Endothelial cell of umbilical vein (primary cell): Measurements from ENCODE around the gene MLPH. TPM values are rescaled to one million over a fixed set of nuclear protein-coding genes. Genes with fewer than 3 reads are reported as not detected.

Source experiments
- BruUV-seq: library from RNA; stranded (reverse); fragments of 400-500 nt; replicated peaks from 2 replicates; lab custom pipeline; 2021; lab: Mats Ljungman, UMichigan
- CTCF ChIA-PET: fragments of 300-600, 350-600 bp; sonication (Branson Sonifier 250); formaldehyde crosslinking; loops from one replicate; lab custom pipeline; 2021; ENCODE audit warnings: antibody characterized with exemption, inconsistent platforms; lab: Charles Lee
- POLR2A ChIA-PET: fragments of 300-600, 350-600 bp; sonication (Branson Sonifier 250); formaldehyde crosslinking; loops from one replicate; lab custom pipeline; 2021; ENCODE audit warnings: antibody characterized with exemption, inconsistent platforms; lab: Charles Lee
- DNase-seq: peaks from one replicate; pipeline ENCODE4 v3.0.0-alpha.2; 2011; ENCODE audit warnings: low read depth, low spot score
- FAIRE-seq: peaks from 2 replicates; lab custom pipeline; 2011; peaks lifted over from hg19 to GRCh38; lab: Jason Lieb, UNC
- H2AFZ ChIP-seq: 2 replicates; pipeline ENCODE4 v1.6.0; 2012; ENCODE audit warnings: low read depth, low read length, control low read depth, inconsistent platforms
- H3K27ac ChIP-seq: 2 replicates; pipeline ENCODE4 v1.5.1; 2011; ENCODE audit warnings: low read depth, mild to moderate bottlenecking, control low read depth, low read length, moderate library complexity; ENCODE audit not compliant: insufficient read depth
- H3K27me3 ChIP-seq, 2 experiments: 2 replicates each; pipeline versions ENCODE4 v1.6.0 to v1.6.1; 2011; ENCODE audit warnings: low read length in 2 of 2, mixed read lengths in 1 of 2; ENCODE audit not compliant: control insufficient read depth in 2 of 2, insufficient read depth in 2 of 2
- H3K36me3 ChIP-seq, 2 experiments: 2 replicates in 1 of 2; 3 replicates in 1 of 2; pipeline ENCODE4 v1.5.1; 2011; ENCODE audit warnings: low read length in 2 of 2, mild to moderate bottlenecking in 1 of 2, moderate library complexity in 1 of 2; ENCODE audit not compliant: control insufficient read depth in 2 of 2, insufficient read depth in 2 of 2; ENCODE audit errors: extremely low read depth in 1 of 2
- H3K4me1 ChIP-seq: 3 replicates; pipeline ENCODE4 v1.5.1; 2011; ENCODE audit warnings: mild to moderate bottlenecking, low read length; ENCODE audit not compliant: control insufficient read depth, insufficient read depth; ENCODE audit errors: extremely low read depth
- H3K4me2 ChIP-seq: 2 replicates; pipeline ENCODE4 v1.6.1; 2011; ENCODE audit warnings: low read length, control low read depth, mixed read lengths; ENCODE audit not compliant: insufficient read depth
- H3K4me3 ChIP-seq, 3 experiments: fragments of 200-600 bp in 1 of 3; sonication (generic), shearing (Covaris generic) in 1 of 3; replicated peaks in 1 of 3; 2 replicates each; pipeline ENCODE4 v1.5.1; 2011 to 2016; ENCODE audit warnings: control low read depth in 3 of 3, low read length in 3 of 3, mild to moderate bottlenecking in 2 of 3, inconsistent platforms in 1 of 3, low read depth in 1 of 3, moderate library complexity in 1 of 3; ENCODE audit not compliant: insufficient read depth in 1 of 3
- H3K79me2 ChIP-seq: 2 replicates; pipeline ENCODE4 v1.6.0; 2012; ENCODE audit warnings: low read length, inconsistent platforms; ENCODE audit not compliant: control insufficient read depth, insufficient read depth
- H3K9ac ChIP-seq: replicated peaks from 2 replicates; pipeline ENCODE3; 2011; ENCODE audit warnings: low read length, control low read depth; ENCODE audit not compliant: insufficient read depth; ENCODE audit errors: extremely low read depth
- H3K9me1 ChIP-seq: replicated peaks from 3 replicates; pipeline ENCODE4 v1.6.0; 2011; ENCODE audit warnings: mild to moderate bottlenecking, low read length; ENCODE audit not compliant: control insufficient read depth, insufficient read depth; ENCODE audit errors: extremely low read depth
- H3K9me3 ChIP-seq: replicated peaks from 2 replicates; pipeline ENCODE4 v1.5.1; 2012; ENCODE audit warnings: low read length, inconsistent platforms; ENCODE audit not compliant: control insufficient read depth, insufficient read depth
- H4K20me1 ChIP-seq: replicated peaks from 2 replicates; pipeline ENCODE3; 2011; ENCODE audit warnings: mild to moderate bottlenecking, low read length; ENCODE audit not compliant: control insufficient read depth, insufficient read depth; ENCODE audit errors: extremely low read depth
- EZH2 ChIP-seq: IDR thresholded peaks from 2 replicates; pipeline ENCODE4 v1.6.1; 2012; ENCODE audit warnings: borderline replicate concordance, low read depth, mild to moderate bottlenecking, moderate library complexity, low read length, inconsistent platforms; ENCODE audit not compliant: severe bottlenecking
- FOS ChIP-seq: IDR thresholded peaks from 2 replicates; pipeline ENCODE4 v1.6.1; 2011; ENCODE audit warnings: mild to moderate bottlenecking, low read length, moderate library complexity, borderline replicate concordance; ENCODE audit not compliant: insufficient read depth
- GATA2 ChIP-seq: IDR thresholded peaks from 2 replicates; pipeline ENCODE4 v1.7.0; 2011; ENCODE audit warnings: low read depth, mild to moderate bottlenecking, moderate library complexity, mixed read lengths, low read length; ENCODE audit not compliant: insufficient read length, insufficient read depth
- JUN ChIP-seq: IDR thresholded peaks from 2 replicates; pipeline ENCODE4 v1.6.1; 2011; ENCODE audit warnings: borderline replicate concordance, low read depth; ENCODE audit not compliant: insufficient read length, insufficient read depth
- MYC ChIP-seq: IDR thresholded peaks from one replicate; pipeline ENCODE4 v1.6.1; 2011; ENCODE audit warnings: mild to moderate bottlenecking, low read depth, low read length
- POLR2A ChIP-seq: IDR thresholded peaks from 2 replicates; pipeline ENCODE4 v1.6.1; 2012; ENCODE audit warnings: low read depth, mild to moderate bottlenecking, control low read depth, low read length
- POLR2AphosphoS5 ChIP-seq: IDR thresholded peaks from 2 replicates; pipeline ENCODE4 v1.6.1; 2012; ENCODE audit warnings: low read depth, mild to moderate bottlenecking, control low read depth, low read length, moderate library complexity; ENCODE audit not compliant: insufficient read depth
- dilution Hi-C: fragments of 300-500 bp; cut with MboI; formaldehyde crosslinking; loops from one replicate; pipeline ENCODE4 v1.15.0; 2019; ENCODE audit warnings: low sequenced_read_pairs; ENCODE audit not compliant: extremely low pct_ligation_motif_present
- intact Hi-C: fragments of 100-400 bp; cut with micrococcal nuclease; formaldehyde crosslinking; loops from one replicate; pipeline ENCODE4 v1.10.0; 2022
- polyA plus RNA-seq, 4 experiments: library from polyadenylated mRNA; depleted of rRNA in 3 of 4; stranded (reverse) in 3 of 4; unstranded in 1 of 4; fragments of >200 nt; gene quantifications; 2 replicates each; pipeline versions ENCODE4 v1.2.1 to v1.2.3, GENCODE V29; 2011 to 2012; ENCODE audit warnings: missing spikeins in 1 of 4
- total RNA-seq: library from RNA; stranded (reverse); gene quantifications from 2 replicates; pipeline ENCODE4 v1.2.3, GENCODE V29; 2021
- TF ChIP-seq, protein P1 (sequence below): IDR thresholded peaks from 2 replicates; pipeline ENCODE4 v1.6.1; 2011; ENCODE audit not compliant: insufficient read depth, insufficient read length
- TF ChIP-seq, protein P2 (sequence below), 2 donors: IDR thresholded peaks; 1 replicate in 1 of 2; 2 replicates in 1 of 2; pipeline ENCODE4 v1.5.1; 2011; ENCODE audit warnings: low read length in 2 of 2, mild to moderate bottlenecking in 2 of 2, moderate library complexity in 2 of 2, control low read depth in 1 of 2, inconsistent platforms in 1 of 2, low read depth in 1 of 2; ENCODE audit not compliant: insufficient read depth in 1 of 2; ENCODE audit errors: extremely low read depth in 1 of 2

Gene MLPH
- total and polyA plus RNA-seq, 2 donors (not counting 3 experiments of a cell fraction or from before 2014, with no cell fraction given): not detected

DNA sequence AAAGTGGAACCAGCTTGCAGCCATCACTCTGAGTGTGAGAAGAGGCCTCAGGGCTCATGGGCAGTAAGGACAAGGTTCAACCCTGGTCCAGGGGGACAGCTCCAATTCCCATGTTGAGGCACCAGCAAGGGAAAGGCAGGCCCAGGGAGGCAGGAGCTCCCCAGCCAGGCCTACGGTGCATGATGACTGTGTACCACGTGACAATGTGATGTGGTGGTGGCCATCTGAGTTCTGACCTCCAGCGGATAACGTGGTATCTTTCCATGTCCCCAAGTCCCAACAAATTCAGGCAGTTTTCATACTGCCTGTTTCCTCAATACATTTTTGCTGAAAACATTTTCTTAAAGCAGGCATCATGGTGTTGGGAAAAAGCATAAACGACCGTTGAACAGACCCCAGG lies 36.9 kb upstream of the MLPH start:
- FAIRE-seq: no peak

More for the DNA sequence above, 36.9 kb upstream of the MLPH start:
- dilution Hi-C loops: no loop called here
- H3K4me1 ChIP-seq: peaks cover 11% of the 10 kb centered on the region
- H3K79me2 ChIP-seq: no peaks in the 10 kb centered on the region
- BruUV-seq: no TSS peak
- ChIA-PET POLR2A (interaction anchor here (1.6 kb wide), 1 partner anchor 29 kb away, joined by 4 read pairs; no protein-coding TSS in a partner anchor), CTCF (interaction anchor here (1.4 to 3.8 kb wide), 5 partner anchors 15 to 285 kb away, joined by 5 to 13 read pairs (median 6); no protein-coding TSS in a partner anchor)
- H3K9me3 ChIP-seq: no peaks in the 10 kb centered on the region
- H3K36me3 ChIP-seq: no peaks in the 10 kb centered on the region
- intact Hi-C loops: no loop called here
- H3K4me3 ChIP-seq: no peak overlapping the region
- DNase-seq: no peak
- no peak overlapping the region for H3K4me2 ChIP-seq
- no peak overlapping the region for H3K27ac ChIP-seq
- H4K20me1 ChIP-seq: no peaks in the 10 kb centered on the region
- H2AFZ ChIP-seq: no peak overlapping the region
- H3K27me3 ChIP-seq: peaks cover 52 to 62% of the 10 kb centered on the region in 2 experiments
- TF ChIP-seq, protein P1, sequence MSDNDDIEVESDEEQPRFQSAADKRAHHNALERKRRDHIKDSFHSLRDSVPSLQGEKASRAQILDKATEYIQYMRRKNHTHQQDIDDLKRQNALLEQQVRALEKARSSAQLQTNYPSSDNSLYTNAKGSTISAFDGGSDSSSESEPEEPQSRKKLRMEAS: no peak
- TF ChIP-seq, protein P2, sequence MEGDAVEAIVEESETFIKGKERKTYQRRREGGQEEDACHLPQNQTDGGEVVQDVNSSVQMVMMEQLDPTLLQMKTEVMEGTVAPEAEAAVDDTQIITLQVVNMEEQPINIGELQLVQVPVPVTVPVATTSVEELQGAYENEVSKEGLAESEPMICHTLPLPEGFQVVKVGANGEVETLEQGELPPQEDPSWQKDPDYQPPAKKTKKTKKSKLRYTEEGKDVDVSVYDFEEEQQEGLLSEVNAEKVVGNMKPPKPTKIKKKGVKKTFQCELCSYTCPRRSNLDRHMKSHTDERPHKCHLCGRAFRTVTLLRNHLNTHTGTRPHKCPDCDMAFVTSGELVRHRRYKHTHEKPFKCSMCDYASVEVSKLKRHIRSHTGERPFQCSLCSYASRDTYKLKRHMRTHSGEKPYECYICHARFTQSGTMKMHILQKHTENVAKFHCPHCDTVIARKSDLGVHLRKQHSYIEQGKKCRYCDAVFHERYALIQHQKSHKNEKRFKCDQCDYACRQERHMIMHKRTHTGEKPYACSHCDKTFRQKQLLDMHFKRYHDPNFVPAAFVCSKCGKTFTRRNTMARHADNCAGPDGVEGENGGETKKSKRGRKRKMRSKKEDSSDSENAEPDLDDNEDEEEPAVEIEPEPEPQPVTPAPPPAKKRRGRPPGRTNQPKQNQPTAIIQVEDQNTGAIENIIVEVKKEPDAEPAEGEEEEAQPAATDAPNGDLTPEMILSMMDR (IDR thresholded peaks at IDR 0.05; ENCODE audit: extremely low read depth in 1 of 2, insufficient read depth in 1 of 2, low read depth in 1 of 2, low read length in 2 of 2): no peak
- TF ChIP-seq MYC (no peak), FOS (no peak), POLR2A (no peak), EZH2 (no peak), GATA2 (no peak), POLR2AphosphoS5 (no peak), JUN (no peak)
- no peaks in the 10 kb centered on the region for H3K9me1 ChIP-seq
- no peak overlapping the region for H3K9ac ChIP-seq
